GM23338 (cell line): ENCODE data around the gene TMTC2. TPM values are rescaled to one million over a fixed set of nuclear protein-coding genes. Genes with fewer than 3 reads are reported as not detected.

Experiments used
- ATAC-seq: fragments of 200-7000 bp; cut with Tn5 transposase; 3 replicates; pipeline ENCODE4 v1.9.1; 2020
- DNase-seq: peaks from one replicate; pipeline ENCODE4 v3.0.0-alpha.2; 2015; ENCODE audit warnings: low spot score
- H2AFZ ChIP-seq: fragments of 200-600 bp; sonication (generic); 2 replicates; pipeline ENCODE4 v1.8.0; 2016; ENCODE audit warnings: antibody characterized with exemption, mild to moderate bottlenecking, moderate library complexity
- H3F3A ChIP-seq: fragments of 200-600 bp; sonication (generic); replicated peaks from 2 replicates; pipeline ENCODE4 v1.8.0; 2017; ENCODE audit warnings: antibody characterized with exemption, mixed run types, low read depth
- H3K27ac ChIP-seq: fragments of 200-600 bp; sonication (generic); 2 replicates; pipeline ENCODE4 v1.6.1; 2016; ENCODE audit warnings: low read depth
- H3K27me3 ChIP-seq: fragments of 200-600 bp; sonication (generic); 2 replicates; pipeline ENCODE4 v1.8.0; 2016; ENCODE audit warnings: mild to moderate bottlenecking, mixed run types, moderate library complexity; ENCODE audit not compliant: insufficient read depth
- H3K36me3 ChIP-seq: fragments of 200-600 bp; sonication (generic); 2 replicates; pipeline ENCODE4 v1.8.0; 2016; ENCODE audit warnings: mild to moderate bottlenecking; ENCODE audit not compliant: insufficient read depth
- H3K4me1 ChIP-seq: fragments of 200-600 bp; sonication (generic); 2 replicates; pipeline ENCODE4 v1.8.0; 2016; ENCODE audit warnings: mild to moderate bottlenecking, moderate library complexity; ENCODE audit not compliant: insufficient read depth
- H3K4me2 ChIP-seq: fragments of 200-600 bp; sonication (generic); 2 replicates; pipeline ENCODE4 v1.7.1; 2017; ENCODE audit warnings: mixed run types
- H3K4me3 ChIP-seq: fragments of 200-600 bp; sonication (generic); 2 replicates; pipeline ENCODE4 v1.6.1; 2016; ENCODE audit warnings: mixed run types
- H3K79me2 ChIP-seq: fragments of 200-600 bp; sonication (generic); replicated peaks from 2 replicates; pipeline ENCODE4 v1.8.0; 2017; ENCODE audit warnings: mild to moderate bottlenecking; ENCODE audit not compliant: insufficient read depth
- H3K9me2 ChIP-seq: fragments of 200-600 bp; sonication (generic); 2 replicates; pipeline ENCODE4 v1.8.0; 2017; ENCODE audit not compliant: insufficient read depth
- H4K20me1 ChIP-seq: fragments of 200-600 bp; sonication (generic); replicated peaks from 2 replicates; pipeline ENCODE4 v1.8.0; 2017; ENCODE audit warnings: mild to moderate bottlenecking; ENCODE audit not compliant: insufficient read depth
- H3K27ac Mint-ChIP-seq: 2 replicates; pipeline ENCODE4 v1.8.0; 2020; ENCODE audit warnings: inconsistent platforms, mild to moderate bottlenecking, moderate library complexity, mixed read lengths
- H3K27me3 Mint-ChIP-seq: 3 replicates; pipeline ENCODE4 v1.8.0; 2022; ENCODE audit warnings: low read depth, mild to moderate bottlenecking, moderate library complexity, mixed read lengths, inconsistent platforms; ENCODE audit not compliant: insufficient read depth, poor library complexity
- H3K36me3 Mint-ChIP-seq: 3 replicates; pipeline ENCODE4 v1.8.0; 2021; ENCODE audit warnings: low read depth, mild to moderate bottlenecking, inconsistent platforms, moderate library complexity, mixed read lengths
- H3K4me1 Mint-ChIP-seq: 3 replicates; pipeline ENCODE4 v1.8.0; 2020; ENCODE audit warnings: mild to moderate bottlenecking, inconsistent platforms, mixed read lengths
- H3K4me3 Mint-ChIP-seq: 3 replicates; pipeline ENCODE4 v1.8.0; 2021; ENCODE audit warnings: moderate library complexity, mild to moderate bottlenecking, inconsistent platforms, mixed read lengths
- H3K9me3 Mint-ChIP-seq: 3 replicates; pipeline ENCODE4 v1.8.0; 2020; ENCODE audit warnings: moderate library complexity, mild to moderate bottlenecking, inconsistent platforms, mixed read lengths
- CREB1 ChIP-seq: fragments of 250-450 bp; sonication (Bioruptor Pico); IDR thresholded peaks from 2 replicates; pipeline ENCODE4 v1.5.0; 2020; ENCODE audit warnings: low read depth, mild to moderate bottlenecking, moderate library complexity
- ETS1 ChIP-seq: IDR thresholded peaks from 2 replicates; pipeline ENCODE4 v1.6.1; 2016; ENCODE audit warnings: antibody characterized with exemption
- EZH2 ChIP-seq: fragments of 200-600 bp; sonication (generic); IDR thresholded peaks from one replicate; pipeline ENCODE4 v1.8.0; 2017; ENCODE audit warnings: antibody characterized with exemption, mild to moderate bottlenecking, low read depth; ENCODE audit not compliant: unreplicated experiment
- EZH2phosphoT487 ChIP-seq: fragments of 200-600 bp; sonication (generic); IDR thresholded peaks from one replicate; pipeline ENCODE4 v1.8.1; 2018; ENCODE audit warnings: antibody characterized with exemption; ENCODE audit not compliant: unreplicated experiment
- JUNB ChIP-seq: IDR thresholded peaks from one replicate; pipeline ENCODE4 v1.6.1; 2016; ENCODE audit warnings: antibody characterized with exemption; ENCODE audit not compliant: unreplicated experiment
- NANOG ChIP-seq: IDR thresholded peaks from 2 replicates; pipeline ENCODE4 v1.6.1; 2016; ENCODE audit warnings: antibody characterized with exemption, borderline replicate concordance
- POLR2AphosphoS5 ChIP-seq: IDR thresholded peaks from 2 replicates; pipeline ENCODE4 v1.6.1; 2016; ENCODE audit warnings: antibody characterized with exemption, low read depth
- REST ChIP-seq: IDR thresholded peaks from one replicate; pipeline ENCODE4 v1.6.1; 2018; ENCODE audit warnings: antibody characterized with exemption; ENCODE audit not compliant: unreplicated experiment
- STAT1 ChIP-seq: IDR thresholded peaks from one replicate; pipeline ENCODE4 v1.6.1; 2016; ENCODE audit warnings: antibody characterized with exemption; ENCODE audit not compliant: unreplicated experiment
- ZNF114 ChIP-seq: fragments of 250-450 bp; sonication (Bioruptor Pico); IDR thresholded peaks from 2 replicates; pipeline ENCODE4 v1.5.0; 2020; ENCODE audit warnings: mild to moderate bottlenecking, moderate library complexity
- ZNF331 ChIP-seq: fragments of 250-450 bp; sonication (Bioruptor Pico); IDR thresholded peaks from 2 replicates; pipeline ENCODE4 v1.5.0; 2020; ENCODE audit warnings: low read depth, mild to moderate bottlenecking, moderate library complexity
- ZNF462 ChIP-seq: fragments of 250-450 bp; sonication (Bioruptor Pico); IDR thresholded peaks from 2 replicates; pipeline ENCODE4 v1.5.0; 2020; ENCODE audit warnings: mild to moderate bottlenecking, moderate library complexity
- polyA plus RNA-seq: library from polyadenylated mRNA; unstranded; fragments of >200 nt; fragmentation: Nextera tagmentation; extraction: Ambion mirVana; gene quantifications from 2 replicates; pipeline ENCODE4 v1.2.1, GENCODE V29; 2016
- total RNA-seq: library from RNA; depleted of rRNA; stranded (reverse); fragments of >200 nt; shearing (Covaris generic); gene quantifications from 2 replicates; pipeline ENCODE4 v1.2.3, GENCODE V29; 2014

TMTC2 gene
- total and polyA plus RNA-seq, 2 experiments from 2014 or later: 0.57 to 6.5 TPM

GRCh38 chr12:82998509-82998908, 311.8 kb downstream of the TMTC2 start:
- H3K36me3 Mint-ChIP-seq: peaks cover 24% of the 10 kb centered on the region
- Histone ChIP-seq H3K79me2 (no peaks in the 10 kb centered on the region), H2AFZ (no peak overlapping the region), H3K4me2 (no peak overlapping the region), H3K9me2 (no peaks in the 10 kb centered on the region), H3K27ac (no peak overlapping the region), H3K4me1 (peaks cover 5% of the 10 kb centered on the region), H3K4me3 (no peak overlapping the region), H3K36me3 (no peaks in the 10 kb centered on the region), H3K27me3 (no peaks in the 10 kb centered on the region), H3F3A (no peaks in the 10 kb centered on the region), H4K20me1 (no peaks in the 10 kb centered on the region)
- peaks cover 10% of the 10 kb centered on the region for H3K4me1 Mint-ChIP-seq
- H3K27me3 Mint-ChIP-seq: peaks cover 2% of the 10 kb centered on the region
- ATAC-seq (no peak), DNase-seq (no peak)
- no peak for TF ChIP-seq EZH2
- no peak for TF ChIP-seq ZNF331 (CRISPR knock-in tag)
- no peak for TF ChIP-seq ZNF114 (CRISPR knock-in tag)
- TF ChIP-seq STAT1: no peak
- TF ChIP-seq ZNF462 (CRISPR knock-in tag): no peak
- no peak for TF ChIP-seq CREB1 (CRISPR knock-in tag)
- no peak for TF ChIP-seq REST
- TF ChIP-seq EZH2phosphoT487: no peak
- TF ChIP-seq NANOG: no peak
- TF ChIP-seq ETS1: no peak
- no peak for TF ChIP-seq POLR2AphosphoS5
- TF ChIP-seq JUNB: no peak
- H3K4me3 Mint-ChIP-seq: no peak overlapping the region
- H3K27ac Mint-ChIP-seq: no peak overlapping the region
- H3K9me3 Mint-ChIP-seq: peaks cover 11% of the 10 kb centered on the region; the same call in 2 of the 3 replicates
